Measurements from ENCODE around the gene RXRA.

RXRA gene

GRCh38 chr9:134483361-134484184, 157.3 kb downstream of the RXRA start:
- H3K9ac ChIP-seq (ENCODE audit: low read depth, low read length) = no peak overlapping the region
- no peaks in the 10 kb centered on the region for H3K27me3 ChIP-seq (ENCODE audit: control insufficient read depth, insufficient read depth, low read length)
- no peaks in the 10 kb centered on the region for H3K36me3 ChIP-seq (ENCODE audit: control insufficient read depth, insufficient read depth, low read length)
- no peak overlapping the region for H3K4me3 ChIP-seq (ENCODE audit: low read depth, low read length)
- H3K4me1 ChIP-seq (ENCODE audit: control insufficient read depth, insufficient read depth, low read length) = no peaks in the 10 kb centered on the region
- no peaks in the 10 kb centered on the region for H3K9me3 ChIP-seq (ENCODE audit: control insufficient read depth, insufficient read depth, low read length)

- no peaks in the 10 kb centered on the region for H3K27me3 ChIP-seq (ENCODE audit: control insufficient read depth, insufficient read depth, low read length)
- no peak overlapping the region for H3K9ac ChIP-seq (ENCODE audit: low read depth, low read length)
- H3K4me1 ChIP-seq (ENCODE audit: control insufficient read depth, insufficient read depth, low read length) = no peaks in the 10 kb centered on the region
- H3K9me3 ChIP-seq (ENCODE audit: control insufficient read depth, insufficient read depth, low read length) = no peaks in the 10 kb centered on the region
- H3K36me3 ChIP-seq (ENCODE audit: control insufficient read depth, insufficient read depth, low read length) = no peaks in the 10 kb centered on the region
- no peak overlapping the region for H3K4me3 ChIP-seq (ENCODE audit: low read depth, low read length)
These were observed 158.2 kb downstream of the RXRA start for GRCh38 chr9:134484479-134484878.

- Histone ChIP-seq H3K4me3 (ENCODE audit: low read depth, low read length) (no peak overlapping the region), H3K36me3 (ENCODE audit: control insufficient read depth, insufficient read depth, low read length) (no peaks in the 10 kb centered on the region), H3K27me3 (ENCODE audit: control insufficient read depth, insufficient read depth, low read length) (no peaks in the 10 kb centered on the region), H3K4me1 (ENCODE audit: control insufficient read depth, insufficient read depth, low read length) (no peaks in the 10 kb centered on the region), H3K9me3 (ENCODE audit: control insufficient read depth, insufficient read depth, low read length) (no peaks in the 10 kb centered on the region), H3K9ac (ENCODE audit: low read depth, low read length) (no peak overlapping the region)
These were observed 159.4 kb downstream of the RXRA start for GRCh38 chr9:134485653-134486052.

- Histone ChIP-seq H3K4me3 (ENCODE audit: low read depth, low read length) (no peak overlapping the region), H3K9me3 (ENCODE audit: control insufficient read depth, insufficient read depth, low read length) (no peaks in the 10 kb centered on the region), H3K4me1 (ENCODE audit: control insufficient read depth, insufficient read depth, low read length) (no peaks in the 10 kb centered on the region), H3K9ac (ENCODE audit: low read depth, low read length) (no peak overlapping the region), H3K36me3 (ENCODE audit: control insufficient read depth, insufficient read depth, low read length) (no peaks in the 10 kb centered on the region), H3K27me3 (ENCODE audit: control insufficient read depth, insufficient read depth, low read length) (no peaks in the 10 kb centered on the region)
These were observed 159.9 kb downstream of the RXRA start for GRCh38 chr9:134486143-134486591.

- Histone ChIP-seq H3K9ac (ENCODE audit: low read depth, low read length) (no peak overlapping the region), H3K9me3 (ENCODE audit: control insufficient read depth, insufficient read depth, low read length) (no peaks in the 10 kb centered on the region), H3K36me3 (ENCODE audit: control insufficient read depth, insufficient read depth, low read length) (no peaks in the 10 kb centered on the region), H3K4me1 (ENCODE audit: control insufficient read depth, insufficient read depth, low read length) (no peaks in the 10 kb centered on the region), H3K27me3 (ENCODE audit: control insufficient read depth, insufficient read depth, low read length) (no peaks in the 10 kb centered on the region), H3K4me3 (ENCODE audit: low read depth, low read length) (no peak overlapping the region)
These were observed 160.3 kb downstream of the RXRA start for GRCh38 chr9:134486596-134486995.

All from iPS-15b (cell line).